ENCODE measurements around the gene SSBP3.
"Not testable (repeated sequence)": the region's sequence is repeated elsewhere in the genome, so short reads cannot be mapped to it uniquely, and the experiment has no call there.

DNA sequence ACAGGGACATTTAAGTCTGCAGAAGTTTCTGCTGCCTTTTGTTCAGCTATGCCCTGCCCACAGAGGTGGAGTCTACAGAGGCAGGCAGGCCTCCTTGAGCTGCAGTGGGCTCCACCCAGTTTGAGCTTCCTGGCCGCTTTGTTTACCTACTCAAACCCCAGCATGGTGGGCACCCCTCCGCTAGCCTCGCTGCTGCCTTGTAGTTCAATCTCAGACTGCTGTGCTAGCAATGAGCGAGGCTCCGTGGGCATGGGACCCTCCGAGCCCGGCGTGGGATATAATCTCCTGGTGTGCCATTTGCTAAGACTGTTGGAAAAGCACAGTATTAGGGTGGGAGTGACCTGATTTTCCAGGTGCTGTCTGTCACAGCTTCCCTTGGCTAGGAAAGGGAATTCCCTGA, 42.6 kb upstream of the SSBP3 start:
- not testable (repeated sequence) for TF ChIP-seq POLR2AphosphoS5 (IDR thresholded peaks at IDR 0.05; ENCODE audit: borderline replicate concordance, low read depth, low read length); EZH2 (IDR thresholded peaks at IDR 0.05); FOXP2 (optimal IDR thresholded peaks at IDR 0.05; ENCODE audit: control extremely low read depth, extremely low read length, insufficient read depth)
